Mucosa of descending colon (tissue), 3 donors: Measurements from ENCODE around the gene SPATA31A7. TPM values are rescaled to one million over a fixed set of nuclear protein-coding genes. Genes with fewer than 3 reads are reported as not detected.
"Not testable (repeated sequence)": the region's sequence is repeated elsewhere in the genome, so short reads cannot be mapped to it uniquely, and the experiment has no call there.

Source experiments
- ATAC-seq: fragments of 200-7000 bp; cut with Tn5 transposase; one replicate; pipeline ENCODE4 v1.9.1; 2020; ENCODE audit warnings: mild to moderate bottlenecking, moderate library complexity
- DNase-seq, 3 donors: peaks; one replicate each; pipeline ENCODE4 v3.0.0-alpha.2; 2020
- H3K36me3 ChIP-seq: fragments of 200-600 bp; one replicate; pipeline ENCODE4 v1.8.0; 2021; ENCODE audit warnings: low read depth, mild to moderate bottlenecking
- H3K4me1 ChIP-seq: fragments of 200-600 bp; one replicate; pipeline ENCODE4 v1.8.0; 2021; ENCODE audit warnings: low read depth, mild to moderate bottlenecking
- H3K4me3 ChIP-seq: fragments of 200-600 bp; one replicate; pipeline ENCODE4 v1.8.0; 2021; ENCODE audit warnings: mild to moderate bottlenecking
- H3K9me3 ChIP-seq: fragments of 200-600 bp; one replicate; pipeline ENCODE4 v1.8.0; 2021; ENCODE audit warnings: mild to moderate bottlenecking
- intact Hi-C, 2 donors: fragments of 100-400 bp; cut with DNase I in 1 of 2; cut with micrococcal nuclease in 1 of 2; formaldehyde crosslinking; loops; one replicate each; pipeline versions ENCODE4 v1.11.0 to v1.11.1; 2022; cut with DNase I, micrococcal nuclease
- long read RNA-seq, 2 donors: library from polyadenylated mRNA; unstranded; transcript quantifications; one replicate each; pipeline ENCODE4 v2.0.0, GENCODE V29; 2019 to 2021
- total RNA-seq, 3 donors: library from RNA; stranded (reverse); fragmentation: NEBNext Ultra II Directional in 2 of 3; extraction: Animal tissue kit (Norgen Biotek cat#: 25700) in 2 of 3; gene quantifications; one replicate each; pipeline versions ENCODE4 v1.2.1 to v1.2.4, GENCODE V29; 2021 to 2023
- donor health status: DM: no; HTN: no; CAD: no; lungs with moderate emphysema.
- donor health status: DM: no; HTN: no; CAD: no.
- donor health status: DM: no; HTN: yes; CAD: no.

The SPATA31A7 gene
- total RNA-seq: not detected
- long read RNA-seq, donor 1: 0 reads
- long read RNA-seq, donor 2: 0 reads

GRCh38 chr9:61189736-61190135, at the start of gene SPATA31A7:
TSS of gene SPATA31A7 (plus strand) at chr9:61190036. CDS start at chr9:61190065, 29 bp downstream.
- intact Hi-C loops, H3K4me3 ChIP-seq, H3K9me3 ChIP-seq, H3K36me3 ChIP-seq, H3K4me1 ChIP-seq, DNase-seq, ATAC-seq: not testable (repeated sequence)

- DNase-seq, intact Hi-C loops, H3K9me3 ChIP-seq, H3K4me3 ChIP-seq, ATAC-seq, H3K4me1 ChIP-seq, H3K36me3 ChIP-seq: not testable (repeated sequence)
Measured at GRCh38 chr9:61226438-61226837, 36.6 kb downstream of the SPATA31A7 start.
